ENCODE results near the gene ALDOB. TPM values are rescaled to one million over a fixed set of nuclear protein-coding genes. Genes with fewer than 3 reads are reported as not detected.

ALDOB gene
- total RNA-seq, 1 experiment from 2014 or later, result not detected

GRCh38 chr9:101480386-101480785, 44.8 kb upstream of the ALDOB start:
- no peak overlapping the region for H3K4ac ChIP-seq (ENCODE audit: low read depth, low read length)
- no peaks in the 10 kb centered on the region for H3K9me3 ChIP-seq (ENCODE audit: control insufficient read depth, low read depth, low read length)
- H3K36me3 Mint-ChIP-seq (ENCODE audit: insufficient read depth in 1 of 3, low read depth in 3 of 3), result peaks cover 13 to 17% (median 17%) of the 10 kb centered on the region in 3 experiments
- H3K4me2 ChIP-seq (ENCODE audit: insufficient read depth, insufficient read length, low read length), result no peak overlapping the region
- no peak overlapping the region for H3K18ac ChIP-seq (ENCODE audit: insufficient read length, low read depth, low read length)
- no peak overlapping the region for H2AFZ ChIP-seq (ENCODE audit: low read length)
- H3K14ac ChIP-seq (ENCODE audit: insufficient read depth, low read length), result no peak overlapping the region
- H2BK15ac ChIP-seq (ENCODE audit: low read depth, low read length), result no peak overlapping the region
- no peaks in the 10 kb centered on the region for H3K23me2 ChIP-seq (ENCODE audit: insufficient read length, low read depth, low read length, poor library complexity, severe bottlenecking)
- TF ChIP-seq, protein P1, sequence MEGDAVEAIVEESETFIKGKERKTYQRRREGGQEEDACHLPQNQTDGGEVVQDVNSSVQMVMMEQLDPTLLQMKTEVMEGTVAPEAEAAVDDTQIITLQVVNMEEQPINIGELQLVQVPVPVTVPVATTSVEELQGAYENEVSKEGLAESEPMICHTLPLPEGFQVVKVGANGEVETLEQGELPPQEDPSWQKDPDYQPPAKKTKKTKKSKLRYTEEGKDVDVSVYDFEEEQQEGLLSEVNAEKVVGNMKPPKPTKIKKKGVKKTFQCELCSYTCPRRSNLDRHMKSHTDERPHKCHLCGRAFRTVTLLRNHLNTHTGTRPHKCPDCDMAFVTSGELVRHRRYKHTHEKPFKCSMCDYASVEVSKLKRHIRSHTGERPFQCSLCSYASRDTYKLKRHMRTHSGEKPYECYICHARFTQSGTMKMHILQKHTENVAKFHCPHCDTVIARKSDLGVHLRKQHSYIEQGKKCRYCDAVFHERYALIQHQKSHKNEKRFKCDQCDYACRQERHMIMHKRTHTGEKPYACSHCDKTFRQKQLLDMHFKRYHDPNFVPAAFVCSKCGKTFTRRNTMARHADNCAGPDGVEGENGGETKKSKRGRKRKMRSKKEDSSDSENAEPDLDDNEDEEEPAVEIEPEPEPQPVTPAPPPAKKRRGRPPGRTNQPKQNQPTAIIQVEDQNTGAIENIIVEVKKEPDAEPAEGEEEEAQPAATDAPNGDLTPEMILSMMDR (conservative IDR thresholded peaks at IDR 0.05), result no peak
- H4K5ac ChIP-seq (ENCODE audit: insufficient read length, low read depth, low read length), result no peak overlapping the region
- no peaks in the 10 kb centered on the region for H3K79me1 ChIP-seq (ENCODE audit: insufficient read depth, low read depth, low read length, poor library complexity, severe bottlenecking)
- no peak overlapping the region for H2BK20ac ChIP-seq (ENCODE audit: low read depth, low read length, poor library complexity, severe bottlenecking)
- no peak for DNase-seq
- H3T11ph ChIP-seq (ENCODE audit: low read length), result no peak overlapping the region
- H2BK120ac ChIP-seq (ENCODE audit: low read depth, low read length, poor library complexity, severe bottlenecking), result no peak overlapping the region
- H3K79me2 ChIP-seq (ENCODE audit: insufficient read depth, low read length), result no peaks in the 10 kb centered on the region
- H3K23ac ChIP-seq (ENCODE audit: insufficient read length, low read depth, low read length), result no peak overlapping the region
- H3K4me1 Mint-ChIP-seq, result peaks cover 29 to 36% of the 10 kb centered on the region in 2 experiments
- no peak overlapping the region for H4K8ac ChIP-seq (replicated peaks; ENCODE audit: insufficient read length, low read depth, low read length)
- peaks cover 8% of the 10 kb centered on the region for H3K4me1 ChIP-seq (ENCODE audit: insufficient read depth, low read length)
- no peaks in the 10 kb centered on the region for H4K20me1 ChIP-seq (ENCODE audit: control insufficient read depth, insufficient read depth, insufficient read length)
- no peak overlapping the region for H2BK5ac ChIP-seq (ENCODE audit: insufficient read length, low read length)
- H3K9ac ChIP-seq (ENCODE audit: extremely low read depth, insufficient read length, low read length), result no peak overlapping the region
- no peak overlapping the region for H4K91ac ChIP-seq (ENCODE audit: insufficient read length, low read depth, low read length)
- H3K27ac Mint-ChIP-seq, result peak overlapping the region in 1 of 3 experiments; percentile 0; a peak in 3 of 7 replicates
- H3K27me3 ChIP-seq (ENCODE audit: insufficient read depth, low read length), result no peaks in the 10 kb centered on the region
- no peak overlapping the region for H2BK12ac ChIP-seq (ENCODE audit: insufficient read length, low read depth, low read length)
- no peak overlapping the region for H3K27ac ChIP-seq (ENCODE audit: insufficient read length, low read depth, low read length)
- peaks cover 8% of the 10 kb centered on the region for H3K27me3 Mint-ChIP-seq (ENCODE audit: low read depth)
- no peaks in the 10 kb centered on the region for H3K9me3 Mint-ChIP-seq
- no peak overlapping the region for H3K56ac ChIP-seq (ENCODE audit: insufficient read length, low read depth, low read length)
- no peak overlapping the region for H3K4me3 Mint-ChIP-seq
- no peak overlapping the region for H2AK5ac ChIP-seq (ENCODE audit: insufficient read length, low read length)
